Endodermal cell (in vitro differentiated cells): Measurements from ENCODE around the gene GNS. TPM values are rescaled to one million over a fixed set of nuclear protein-coding genes. Genes with fewer than 3 reads are reported as not detected.

Experiments used
- DNase-seq: peaks from one replicate; pipeline ENCODE4 v3.0.0-alpha.2; 2017
- H3K27ac ChIP-seq: 2 replicates; pipeline ENCODE4 v1.5.1; 2013; ENCODE audit warnings: mild to moderate bottlenecking, low read depth, low read length, moderate library complexity
- H3K27me3 ChIP-seq: 2 replicates; pipeline ENCODE4 v1.6.1; 2013; ENCODE audit warnings: mild to moderate bottlenecking, low read length, moderate library complexity; ENCODE audit not compliant: insufficient read depth, control insufficient read depth, poor library complexity, severe bottlenecking
- H3K36me3 ChIP-seq: 2 replicates; pipeline ENCODE4 v1.7.0; 2013; ENCODE audit warnings: mild to moderate bottlenecking, low read length, moderate library complexity; ENCODE audit not compliant: control insufficient read depth, insufficient read depth
- H3K4me1 ChIP-seq: one replicate; pipeline ENCODE4 v1.7.0; 2013; ENCODE audit warnings: low read length; ENCODE audit not compliant: control insufficient read depth, insufficient read depth
- H3K4me3 ChIP-seq: 2 replicates; pipeline ENCODE4 v1.5.1; 2013; ENCODE audit warnings: mild to moderate bottlenecking, low read length, moderate library complexity
- H3K9ac ChIP-seq: 2 replicates; pipeline ENCODE4 v1.6.1; 2013; ENCODE audit warnings: mild to moderate bottlenecking, low read length, moderate library complexity; ENCODE audit not compliant: poor library complexity, severe bottlenecking; ENCODE audit errors: extremely low read depth
- H3K9me3 ChIP-seq: 2 replicates; pipeline ENCODE4 v1.6.1; 2013; ENCODE audit warnings: mild to moderate bottlenecking, low read length, moderate library complexity; ENCODE audit not compliant: control insufficient read depth
- H3K27ac Mint-ChIP-seq: 2 replicates; pipeline ENCODE4 v1.8.0; 2020; ENCODE audit warnings: mixed read lengths
- H3K27me3 Mint-ChIP-seq: 2 replicates; pipeline ENCODE4 v1.8.0; 2021; ENCODE audit warnings: mild to moderate bottlenecking, mixed read lengths; ENCODE audit not compliant: insufficient read depth
- H3K36me3 Mint-ChIP-seq: 2 replicates; pipeline ENCODE4 v1.8.0; 2020; ENCODE audit warnings: low read depth, mixed read lengths
- H3K4me1 Mint-ChIP-seq: 2 replicates; pipeline ENCODE4 v1.8.0; 2020; ENCODE audit warnings: mixed read lengths
- H3K4me3 Mint-ChIP-seq: 2 replicates; pipeline ENCODE4 v1.8.0; 2020; ENCODE audit warnings: mild to moderate bottlenecking, moderate library complexity, mixed read lengths
- H3K9me3 Mint-ChIP-seq: 2 replicates; pipeline ENCODE4 v1.8.0; 2020; ENCODE audit warnings: mild to moderate bottlenecking, mixed read lengths
- CTCF ChIP-seq: fragments of 200-600 bp; sonication (generic); conservative IDR thresholded peaks from 2 replicates; pipeline ENCODE4 v1.5.0; 2021; ENCODE audit warnings: antibody characterized with exemption, mild to moderate bottlenecking
- WGBS, 2 experiments: methylation state at CpG; one replicate each; pipeline versions ENCODE4 v1.1.5 to v1.1.7; 2013; ENCODE audit warnings: missing lambda C conversion rate in 2 of 2, mixed read lengths in 1 of 2; ENCODE audit not compliant: insufficient coverage in 1 of 2, insufficient read length in 1 of 2; 5-methylcytosine and 5-hydroxymethylcytosine counted together
- total RNA-seq, 2 donors: library from RNA; stranded (reverse); fragmentation: NEBNext Ultra II Directional in 1 of 2; extraction: Animal tissue kit (Norgen Biotek cat#: 25700) in 1 of 2; gene quantifications; 2 replicates in 1 of 2; 3 replicates in 1 of 2; pipeline ENCODE4 v1.2.1, GENCODE V29; 2021

GNS gene
- total RNA-seq, 2 donors from 2014 or later, result 46.4 to 48.1 TPM

GRCh38 chr12:64745980-64746379 lies 13.2 kb downstream of the GNS start:
- no peak overlapping the region for H3K27ac Mint-ChIP-seq
- no peak for DNase-seq
- no peaks in the 10 kb centered on the region for H3K27me3 Mint-ChIP-seq
- no peak overlapping the region for H3K4me3 ChIP-seq
- peaks cover 75% of the 10 kb centered on the region for H3K36me3 ChIP-seq
- H3K4me1 Mint-ChIP-seq, result no peaks in the 10 kb centered on the region
- H3K4me1 ChIP-seq, result no peaks in the 10 kb centered on the region
- no peak overlapping the region for H3K4me3 Mint-ChIP-seq
- no peak overlapping the region for H3K27ac ChIP-seq
- peaks cover 4% of the 10 kb centered on the region for H3K9me3 Mint-ChIP-seq
- H3K9me3 ChIP-seq, result no peaks in the 10 kb centered on the region
- no peak overlapping the region for H3K9ac ChIP-seq
- H3K36me3 Mint-ChIP-seq, result peaks cover 82% of the 10 kb centered on the region
- no peak for TF ChIP-seq CTCF
- H3K27me3 ChIP-seq, result no peaks in the 10 kb centered on the region
- 97 to 100% methylated on average over 2 of the region's 2 CpGs for WGBS, 2 experiments

- no peak for DNase-seq
- 97 to 100% methylated on average over 5 to 7 of the region's 7 CpGs for WGBS, 2 experiments
- H3K9me3 Mint-ChIP-seq, result peaks cover 4% of the 10 kb centered on the region
- no peaks in the 10 kb centered on the region for H3K4me1 Mint-ChIP-seq
- Histone ChIP-seq H3K4me3 (no peak overlapping the region), H3K36me3 (peaks cover 69% of the 10 kb centered on the region), H3K4me1 (no peaks in the 10 kb centered on the region), H3K9me3 (no peaks in the 10 kb centered on the region), H3K27ac (no peak overlapping the region), H3K9ac (no peak overlapping the region), H3K27me3 (no peaks in the 10 kb centered on the region)
- TF ChIP-seq CTCF, result no peak
- no peaks in the 10 kb centered on the region for H3K27me3 Mint-ChIP-seq
- H3K36me3 Mint-ChIP-seq, result peaks cover 84% of the 10 kb centered on the region
- no peak overlapping the region for H3K4me3 Mint-ChIP-seq
- H3K27ac Mint-ChIP-seq, result no peak overlapping the region
Measured at GRCh38 chr12:64745259-64745807, 13.9 kb downstream of the GNS start.

GRCh38 chr12:64744422-64745258 lies 14.6 kb downstream of the GNS start:
- no peak for TF ChIP-seq CTCF
- Histone ChIP-seq H3K4me3 (no peak overlapping the region), H3K36me3 (peaks cover 69% of the 10 kb centered on the region)

More at GRCh38 chr12:64744422-64745258, 14.6 kb downstream of the GNS start:
- H3K4me3 Mint-ChIP-seq, result no peak overlapping the region
- H3K36me3 Mint-ChIP-seq, result peaks cover 83% of the 10 kb centered on the region
- WGBS, 2 experiments, result 83 to 89% methylated on average over 1 to 4 of the region's 5 CpGs
- no peak overlapping the region for H3K9ac ChIP-seq
- no peak overlapping the region for H3K27ac ChIP-seq
- H3K27me3 Mint-ChIP-seq, result no peaks in the 10 kb centered on the region
- no peaks in the 10 kb centered on the region for H3K4me1 Mint-ChIP-seq
- peak overlapping the region; percentile 39 for H3K27ac Mint-ChIP-seq
- no peaks in the 10 kb centered on the region for H3K4me1 ChIP-seq
- peaks cover 4% of the 10 kb centered on the region for H3K9me3 Mint-ChIP-seq
- H3K27me3 ChIP-seq, result no peaks in the 10 kb centered on the region
- no peaks in the 10 kb centered on the region for H3K9me3 ChIP-seq
- no peak for DNase-seq
